Measurements from ENCODE around the gene IPPK. TPM values are rescaled to one million over a fixed set of nuclear protein-coding genes. Genes with fewer than 3 reads are reported as not detected.

Gene IPPK
- total RNA-seq, 2 experiments from 2014 or later = 12.5 to 15.8 TPM

GRCh38 chr9:92656537-92656925 is 13.4 kb downstream of the IPPK start:
- H3K36me3 Mint-ChIP-seq (ENCODE audit: low read depth) = peaks cover 13% of the 10 kb centered on the region
- peaks cover 2% of the 10 kb centered on the region for H3K4me1 Mint-ChIP-seq (ENCODE audit: low read depth)
- ChIA-PET POLR2A (no interaction called here), CTCF (no interaction called here)
- intact Hi-C loops (cut with micrococcal nuclease) = no loop called here
- TF ChIP-seq CTCF (IDR thresholded peaks at IDR 0.05) = no peak
- H3K9me3 Mint-ChIP-seq = no peaks in the 10 kb centered on the region
- H3K4me3 Mint-ChIP-seq = no peak overlapping the region
- H3K27ac Mint-ChIP-seq = no peak overlapping the region
- ATAC-seq (no peak), DNase-seq (no peak)
- no peaks in the 10 kb centered on the region for H3K27me3 Mint-ChIP-seq

- POLR2A ChIA-PET = no interaction called here
- Mint-ChIP-seq H3K9me3 (no peaks in the 10 kb centered on the region), H3K4me1 (ENCODE audit: low read depth) (no peaks in the 10 kb centered on the region), H3K4me3 (no peak overlapping the region), H3K36me3 (ENCODE audit: low read depth) (peaks cover 12% of the 10 kb centered on the region), H3K27me3 (no peaks in the 10 kb centered on the region), H3K27ac (no peak overlapping the region)
- ATAC-seq = no peak
- no peak for TF ChIP-seq CTCF (IDR thresholded peaks at IDR 0.05)
- DNase-seq = no peak
- CTCF ChIA-PET = no interaction called here
- intact Hi-C loops (cut with micrococcal nuclease) = no loop called here
Measured at GRCh38 chr9:92655896-92656536, 13.9 kb downstream of the IPPK start.

GRCh38 chr9:92655366-92655765 is 14.6 kb downstream of the IPPK start:
- Mint-ChIP-seq H3K9me3 (no peaks in the 10 kb centered on the region), H3K4me3 (no peak overlapping the region), H3K36me3 (ENCODE audit: low read depth) (peaks cover 17% of the 10 kb centered on the region), H3K27me3 (no peaks in the 10 kb centered on the region), H3K27ac (no peak overlapping the region), H3K4me1 (ENCODE audit: low read depth) (no peaks in the 10 kb centered on the region)
- intact Hi-C loops (cut with micrococcal nuclease) = no loop called here
- no peak for TF ChIP-seq CTCF (IDR thresholded peaks at IDR 0.05)
- ChIA-PET CTCF (no interaction called here), POLR2A (no interaction called here)
- DNase-seq (no peak), ATAC-seq (no peak)

- Mint-ChIP-seq H3K4me1 (ENCODE audit: low read depth) (no peaks in the 10 kb centered on the region), H3K4me3 (no peak overlapping the region), H3K9me3 (no peaks in the 10 kb centered on the region), H3K27me3 (no peaks in the 10 kb centered on the region), H3K36me3 (ENCODE audit: low read depth) (peaks cover 17% of the 10 kb centered on the region), H3K27ac (no peak overlapping the region)
- ChIA-PET POLR2A (no interaction called here), CTCF (no interaction called here)
- no peak for DNase-seq
- no peak for ATAC-seq
- intact Hi-C loops (cut with micrococcal nuclease) = no loop called here
- TF ChIP-seq CTCF (IDR thresholded peaks at IDR 0.05) = no peak
Measured at GRCh38 chr9:92654481-92655301, 15.2 kb downstream of the IPPK start.

- Mint-ChIP-seq H3K4me3 (no peak overlapping the region), H3K27me3 (no peaks in the 10 kb centered on the region), H3K4me1 (ENCODE audit: low read depth) (no peaks in the 10 kb centered on the region), H3K27ac (no peak overlapping the region), H3K9me3 (no peaks in the 10 kb centered on the region), H3K36me3 (ENCODE audit: low read depth) (peaks cover 31% of the 10 kb centered on the region)
- ChIA-PET POLR2A (no interaction called here), CTCF (interaction anchor here (1.0 to 1.4 kb wide), 2 partner anchors 12 to 513 kb away, joined by 3 read pairs; no protein-coding TSS in a partner anchor)
- TF ChIP-seq CTCF (IDR thresholded peaks at IDR 0.05) = no peak
- ATAC-seq (no peak), DNase-seq (no peak)
- intact Hi-C loops (cut with micrococcal nuclease) = no loop called here
Measured at GRCh38 chr9:92652461-92652860, 17.5 kb downstream of the IPPK start.

Data from activated CD8-positive, alpha-beta T cell treated with anti-CD3 and anti-CD28 coated beads for 36 hours (primary cell).